Lung (tissue), 12 donors: ENCODE measurements around the gene ERFL. TPM values are rescaled to one million over a fixed set of nuclear protein-coding genes. Genes with fewer than 3 reads are reported as not detected.
A peak's percentile ranks its signal among the peaks of the same experiment; 100 is the strongest.

Experiments used
- ATAC-seq: fragments of 200-7000 bp; cut with Tn5 transposase; one replicate; pipeline ENCODE4 v1.9.1; 2020; ENCODE audit warnings: moderate number of reproducible peaks; ENCODE audit not compliant: insufficient read depth, low FRiP score
- DNase-seq, 3 donors: peaks; one replicate each; pipeline ENCODE4 v3.0.0-alpha.2; 2013 to 2017
- H3K27ac ChIP-seq, 2 donors: one replicate each; pipeline ENCODE4 v1.5.1; 2013; ENCODE audit warnings: mild to moderate bottlenecking in 2 of 2, moderate library complexity in 2 of 2, control low read depth in 1 of 2, inconsistent platforms in 1 of 2, low read depth in 1 of 2, low read length in 1 of 2
- H3K27me3 ChIP-seq, 3 donors: one replicate each; pipeline ENCODE4 v1.5.1; 2013; ENCODE audit warnings: low read length in 2 of 3; ENCODE audit not compliant: control insufficient read depth in 3 of 3, insufficient read depth in 3 of 3
- H3K36me3 ChIP-seq, 4 donors: one replicate each; pipeline ENCODE4 v1.5.1; 2013; ENCODE audit warnings: low read length in 4 of 4, mild to moderate bottlenecking in 1 of 4, moderate library complexity in 1 of 4; ENCODE audit not compliant: control insufficient read depth in 4 of 4, insufficient read depth in 4 of 4
- H3K4me1 ChIP-seq, 5 donors: one replicate each; pipeline ENCODE4 v1.5.1; 2013; ENCODE audit warnings: low read length in 5 of 5, mild to moderate bottlenecking in 2 of 5, moderate library complexity in 1 of 5; ENCODE audit not compliant: control insufficient read depth in 5 of 5, insufficient read depth in 5 of 5
- H3K4me3 ChIP-seq: one replicate; pipeline ENCODE4 v1.5.1; 2013; ENCODE audit warnings: mild to moderate bottlenecking, control low read depth, moderate library complexity
- H3K9ac ChIP-seq, 2 donors: one replicate each; pipeline ENCODE4 v1.5.1; 2013; ENCODE audit warnings: low read length in 2 of 2, control low read depth in 1 of 2; ENCODE audit not compliant: insufficient read depth in 1 of 2
- H3K9me3 ChIP-seq, 4 donors: one replicate each; pipeline ENCODE4 v1.5.1; 2013; ENCODE audit warnings: low read length in 3 of 4, mild to moderate bottlenecking in 1 of 4, moderate library complexity in 1 of 4; ENCODE audit not compliant: control insufficient read depth in 4 of 4, insufficient read depth in 3 of 4
- WGBS, 2 donors: extraction: QIAGEN DNeasy Blood & Tissue Kit; methylation state at CpG; one replicate each; pipeline ENCODE4 v1.1.7; 2013; 5-methylcytosine and 5-hydroxymethylcytosine counted together
- polyA plus RNA-seq, 2 donors: library from polyadenylated mRNA; stranded (reverse); fragments of 200-250 nt; gene quantifications; one replicate each; pipeline ENCODE4 v1.2.1, GENCODE V29; 2013
- total RNA-seq, 2 donors: library from RNA; depleted of rRNA in 1 of 2; stranded (reverse); fragments of >200 nt in 1 of 2; gene quantifications; one replicate each; pipeline ENCODE4 v1.2.1, GENCODE V29; 2014 to 2021
- TF ChIP-seq, protein P1 (sequence below): IDR thresholded peaks from 2 replicates; pipeline ENCODE4 v1.5.1; 2012; ENCODE audit warnings: mild to moderate bottlenecking; ENCODE audit errors: control extremely low read depth, extremely low read depth
- donor health status: control.
- donor health status: control.
- donor health status: Bipolar disorder and iron deficiency.
- donor health status: healthy.
- donor health status: DM: yes; HTN: yes; CAD: no.

The ERFL gene
- total and polyA plus RNA-seq, 4 donors = 0.16 to 0.67 (median 0.37) TPM; not detected in 1

DNA sequence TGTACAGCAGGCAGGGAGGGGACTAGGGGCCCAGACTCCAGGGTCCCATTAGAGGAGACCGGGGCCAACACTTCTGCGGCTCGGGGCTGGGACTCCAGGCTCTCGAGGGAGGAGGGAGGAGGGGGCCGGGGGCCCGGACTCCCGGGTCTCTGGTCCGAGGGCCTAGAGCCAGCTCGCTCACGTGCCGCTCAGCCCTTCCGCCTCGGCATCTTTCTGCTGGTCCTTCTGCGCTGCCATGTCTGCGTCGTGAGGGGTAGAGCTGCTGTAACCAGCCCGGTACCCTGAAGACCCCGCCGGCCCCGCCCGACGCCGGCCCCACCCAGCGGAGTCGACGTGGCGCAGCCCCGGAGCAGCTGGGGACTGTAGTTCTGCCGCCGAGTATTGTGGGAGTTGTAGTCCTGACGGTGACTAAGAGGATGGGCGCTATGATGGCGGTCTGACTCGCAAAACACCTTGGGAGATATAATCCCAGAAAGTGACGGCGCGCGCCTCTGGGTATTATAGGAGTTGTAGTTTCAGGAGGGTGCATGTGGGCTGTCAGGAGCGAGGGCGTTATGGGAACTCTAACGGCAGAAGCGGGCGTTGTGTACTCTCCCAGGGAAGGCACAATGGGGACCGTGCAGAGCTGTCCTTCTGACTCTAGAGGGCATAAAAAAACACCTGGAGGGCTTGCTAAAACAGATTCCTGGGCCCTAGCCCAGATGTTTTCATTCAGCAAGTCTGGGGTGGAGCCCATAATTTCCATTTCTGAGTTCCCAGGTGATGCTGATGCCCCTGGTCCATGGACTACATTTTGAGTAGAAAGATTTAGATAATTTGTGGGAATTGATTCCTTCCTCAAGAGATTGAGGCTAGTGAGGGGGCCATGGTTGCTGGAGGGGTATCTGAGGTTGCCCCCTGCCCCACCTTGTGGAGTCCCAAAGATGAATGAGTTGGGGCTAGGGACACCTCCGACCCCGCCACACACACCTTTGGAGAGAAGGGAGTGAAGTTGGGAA, 31.1 kb upstream of the ERFL start, which contains the start of gene RABAC1:
TSS of gene RABAC1 (minus strand) at position 266 of the 998 bp plus-strand sequence. CDS start at position 237, 29 bp downstream.
- WGBS, 2 donors = 5% methylated on average over 46 of the region's 46 CpGs
- peak within 1 kb of the TSS; percentile 73 to 81 for H3K9ac ChIP-seq
- ATAC-seq = peak; percentile 88

DNA sequence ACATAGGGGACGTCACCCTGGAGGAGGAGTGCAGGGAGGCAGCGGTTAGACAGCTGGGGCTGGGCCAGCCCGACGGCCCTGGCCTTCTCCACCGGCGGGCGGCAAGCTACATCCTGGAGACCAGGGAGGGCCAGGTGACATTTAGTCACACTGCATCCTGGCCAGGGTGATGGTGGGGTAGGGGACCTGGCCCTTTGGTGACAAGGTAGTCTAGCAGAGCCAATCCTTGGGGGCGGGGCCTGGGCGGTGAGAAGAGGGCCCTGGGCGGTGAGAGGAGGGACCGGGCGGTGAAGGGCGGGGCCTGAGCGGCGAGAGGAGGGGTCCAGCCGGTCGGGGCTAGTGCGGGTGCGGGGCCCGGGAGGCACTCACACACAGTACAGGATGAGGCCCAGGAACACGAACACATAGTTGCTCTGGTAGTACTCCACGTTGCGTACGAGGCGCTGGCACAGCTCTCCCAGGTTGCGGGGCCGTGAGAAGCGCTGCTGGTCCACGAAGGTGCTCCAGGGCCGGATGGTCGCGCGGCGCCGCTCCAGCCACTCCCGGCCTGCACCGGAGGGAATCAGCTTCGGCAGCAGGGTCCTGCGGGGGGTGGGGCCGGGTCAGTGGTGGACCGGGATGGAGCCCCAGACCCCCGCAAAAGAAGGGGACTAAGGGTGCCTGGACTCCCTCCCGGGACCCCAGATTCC, 30.3 kb upstream of the ERFL start:
- Histone ChIP-seq H3K27me3 (no peaks in the 10 kb centered on the region), H3K36me3 (peaks cover 0 to 14% (median 1%) of the 10 kb centered on the region in 4 donors), H3K4me3 (peak overlapping the region; percentile 93), H3K9ac (peak overlapping the region; percentile 73 to 81), H3K4me1 (peaks cover 0 to 19% (median 8%) of the 10 kb centered on the region in 5 donors), H3K27ac (peak overlapping the region; percentile 77 to 94), H3K9me3 (no peaks in the 10 kb centered on the region)
- TF ChIP-seq, protein P1, sequence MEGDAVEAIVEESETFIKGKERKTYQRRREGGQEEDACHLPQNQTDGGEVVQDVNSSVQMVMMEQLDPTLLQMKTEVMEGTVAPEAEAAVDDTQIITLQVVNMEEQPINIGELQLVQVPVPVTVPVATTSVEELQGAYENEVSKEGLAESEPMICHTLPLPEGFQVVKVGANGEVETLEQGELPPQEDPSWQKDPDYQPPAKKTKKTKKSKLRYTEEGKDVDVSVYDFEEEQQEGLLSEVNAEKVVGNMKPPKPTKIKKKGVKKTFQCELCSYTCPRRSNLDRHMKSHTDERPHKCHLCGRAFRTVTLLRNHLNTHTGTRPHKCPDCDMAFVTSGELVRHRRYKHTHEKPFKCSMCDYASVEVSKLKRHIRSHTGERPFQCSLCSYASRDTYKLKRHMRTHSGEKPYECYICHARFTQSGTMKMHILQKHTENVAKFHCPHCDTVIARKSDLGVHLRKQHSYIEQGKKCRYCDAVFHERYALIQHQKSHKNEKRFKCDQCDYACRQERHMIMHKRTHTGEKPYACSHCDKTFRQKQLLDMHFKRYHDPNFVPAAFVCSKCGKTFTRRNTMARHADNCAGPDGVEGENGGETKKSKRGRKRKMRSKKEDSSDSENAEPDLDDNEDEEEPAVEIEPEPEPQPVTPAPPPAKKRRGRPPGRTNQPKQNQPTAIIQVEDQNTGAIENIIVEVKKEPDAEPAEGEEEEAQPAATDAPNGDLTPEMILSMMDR = no peak
- peak; percentile 77 for ATAC-seq
- WGBS, 2 donors = 1 to 2% methylated on average over 42 to 43 of the region's 43 CpGs
- peak; percentile 78 to 85 (median 83) for DNase-seq

More for the DNA sequence above, 31.1 kb upstream of the ERFL start, which contains the start of gene RABAC1:
- peak; percentile 94 to 95 (median 94) for DNase-seq
- Histone ChIP-seq H3K4me1 (peaks cover 0 to 19% (median 8%) of the 10 kb centered on the region in 5 donors), H3K27ac (peak within 1 kb of the TSS; percentile 77 to 94), H3K36me3 (peaks cover 0 to 14% (median 1%) of the 10 kb centered on the region in 4 donors), H3K27me3 (no peaks in the 10 kb centered on the region), H3K9me3 (no peaks in the 10 kb centered on the region), H3K4me3 (peak within 1 kb of the TSS; percentile 93)
- TF ChIP-seq, protein P1 = no peak

DNA sequence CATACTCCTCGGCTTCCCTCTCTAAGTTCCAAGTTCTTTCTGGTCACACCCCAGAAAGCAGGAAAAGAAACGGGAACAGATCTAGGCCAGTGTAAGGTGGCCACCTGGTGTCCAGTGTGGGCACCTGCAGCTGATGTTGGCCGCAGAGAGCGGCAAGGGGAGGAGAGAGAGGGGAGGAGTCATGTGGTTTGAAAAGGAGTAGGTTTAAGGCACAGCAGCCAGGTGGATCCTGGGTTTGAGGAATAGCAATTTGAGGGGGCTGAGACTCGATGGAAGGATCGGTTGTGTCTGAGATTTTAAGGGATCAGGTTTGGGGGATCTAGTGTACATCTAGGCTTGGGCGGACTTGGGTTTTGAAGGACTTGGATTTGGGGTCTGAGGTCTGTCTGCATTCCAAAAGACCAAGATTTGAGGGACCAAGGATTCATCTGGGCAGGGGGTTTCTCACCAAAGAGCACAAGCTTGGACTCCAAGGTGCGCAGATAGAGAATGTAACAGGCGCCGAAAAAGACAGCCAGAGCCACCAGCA, 29.7 kb upstream of the ERFL start:
- DNase-seq (peak; percentile 74 to 84 (median 83)), ATAC-seq (peak; percentile 58)
- peak overlapping the region in 1 of 2 donors; percentile 94 for H3K27ac ChIP-seq
- H3K4me1 ChIP-seq = peaks cover 0 to 19% (median 8%) of the 10 kb centered on the region in 5 donors
- no peak overlapping the region for H3K4me3 ChIP-seq
- H3K9ac ChIP-seq = peak overlapping the region in 1 of 2 donors; percentile 81
- WGBS, 2 donors = 18 to 21% methylated on average over 10 of the region's 10 CpGs
- peaks cover 0 to 14% (median 1%) of the 10 kb centered on the region in 4 donors for H3K36me3 ChIP-seq
- TF ChIP-seq, protein P1 = peak; percentile 73
- H3K9me3 ChIP-seq = no peaks in the 10 kb centered on the region
- no peaks in the 10 kb centered on the region for H3K27me3 ChIP-seq
